ENCODE data around the gene MAN2A2.

Gene MAN2A2

GRCh38 chr15:90876512-90877170, 26.5 kb upstream of the MAN2A2 start:
- TF ChIP-seq CTCF (conservative IDR thresholded peaks at IDR 0.05): no peak
- H3K27ac ChIP-seq: no peak overlapping the region

DNA sequence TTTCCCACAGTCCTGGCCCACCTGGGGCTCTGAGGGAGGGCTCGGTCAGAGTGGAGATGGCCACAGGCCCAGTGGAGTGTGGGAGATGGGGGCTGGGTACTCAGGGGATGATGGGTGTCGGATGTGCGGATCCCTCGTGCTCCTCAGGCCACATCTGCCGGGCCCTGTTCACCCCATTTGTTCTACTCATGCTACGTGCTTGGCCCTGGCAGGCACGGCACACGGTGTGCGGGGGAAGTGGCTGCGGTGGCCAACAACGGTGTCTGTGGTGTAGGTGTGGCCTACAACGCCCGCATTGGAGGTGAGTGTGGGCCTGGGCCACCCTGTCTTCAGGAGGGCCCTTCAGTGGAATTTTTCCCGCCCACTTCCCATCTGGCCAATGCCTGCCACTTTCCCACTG, 25.8 kb upstream of the MAN2A2 start:
- no peak for TF ChIP-seq CTCF (conservative IDR thresholded peaks at IDR 0.05)
- H3K27ac ChIP-seq: no peak overlapping the region

GRCh38 chr15:90877996-90878395, 25.1 kb upstream of the MAN2A2 start:
- no peak for TF ChIP-seq CTCF (conservative IDR thresholded peaks at IDR 0.05)
- no peak overlapping the region for H3K27ac ChIP-seq

GRCh38 chr15:90878660-90879059, 24.4 kb upstream of the MAN2A2 start:
- no peak overlapping the region for H3K27ac ChIP-seq
- TF ChIP-seq CTCF (conservative IDR thresholded peaks at IDR 0.05): no peak

DNA sequence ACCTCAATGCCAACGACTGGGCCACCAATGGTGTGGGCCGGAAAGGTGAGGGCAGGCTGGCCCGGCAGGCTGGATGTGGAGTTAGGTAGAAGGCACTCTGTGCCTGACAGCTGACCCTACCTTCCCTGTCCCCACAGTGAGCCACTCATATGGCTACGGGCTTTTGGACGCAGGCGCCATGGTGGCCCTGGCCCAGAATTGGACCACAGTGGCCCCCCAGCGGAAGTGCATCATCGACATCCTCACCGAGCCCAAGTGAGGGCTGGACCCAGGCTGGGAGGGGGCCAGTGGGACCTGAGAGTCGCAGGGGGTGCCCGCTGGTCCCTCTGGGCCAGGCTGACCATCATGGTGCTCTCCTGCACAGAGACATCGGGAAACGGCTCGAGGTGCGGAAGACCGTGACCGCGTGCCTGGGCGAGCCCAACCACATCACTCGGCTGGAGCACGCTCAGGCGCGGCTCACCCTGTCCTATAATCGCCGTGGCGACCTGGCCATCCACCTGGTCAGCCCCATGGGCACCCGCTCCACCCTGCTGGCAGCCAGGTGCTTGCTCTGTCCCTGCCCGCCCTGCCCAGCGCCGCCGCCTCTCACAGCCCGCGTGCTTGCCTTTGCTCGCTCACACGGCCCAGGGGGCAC, 23.3 kb upstream of the MAN2A2 start:
- TF ChIP-seq CTCF (conservative IDR thresholded peaks at IDR 0.05): no peak
- H3K27ac ChIP-seq: no peak overlapping the region

DNA sequence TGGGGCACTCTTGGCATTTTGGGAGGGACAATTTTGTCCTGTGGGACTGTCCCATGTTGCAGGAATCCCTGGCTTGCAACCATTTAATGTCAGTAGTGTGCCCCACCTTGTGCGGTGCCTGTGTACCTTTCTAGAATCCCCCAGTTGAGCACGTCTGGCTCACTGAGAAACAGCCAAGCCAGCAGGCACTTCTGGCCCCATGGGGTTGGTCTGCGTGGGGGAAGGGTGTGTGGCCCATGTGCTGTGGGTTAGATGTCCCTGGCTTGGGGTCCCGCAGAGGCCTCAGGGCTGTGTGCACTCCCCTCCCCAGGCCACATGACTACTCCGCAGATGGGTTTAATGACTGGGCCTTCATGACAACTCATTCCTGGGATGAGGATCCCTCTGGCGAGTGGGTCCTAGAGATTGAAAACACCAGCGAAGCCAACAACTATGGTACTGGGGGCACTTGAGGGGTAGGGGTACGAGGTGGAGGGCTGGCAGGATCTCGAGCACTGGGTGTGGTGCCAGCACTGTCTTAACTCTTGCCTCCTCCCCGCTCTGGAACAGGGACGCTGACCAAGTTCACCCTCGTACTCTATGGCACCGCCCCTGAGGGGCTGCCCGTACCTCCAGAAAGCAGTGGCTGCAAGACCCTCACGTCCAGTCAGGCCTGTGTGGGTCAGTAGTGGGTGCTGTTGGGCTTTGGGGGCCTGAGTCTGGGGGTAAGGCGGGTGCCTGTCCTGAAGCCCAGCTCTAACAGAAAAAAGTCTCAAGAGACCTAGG, 22.5 kb upstream of the MAN2A2 start:
- TF ChIP-seq CTCF (conservative IDR thresholded peaks at IDR 0.05): no peak
- no peak overlapping the region for H3K27ac ChIP-seq

DNA sequence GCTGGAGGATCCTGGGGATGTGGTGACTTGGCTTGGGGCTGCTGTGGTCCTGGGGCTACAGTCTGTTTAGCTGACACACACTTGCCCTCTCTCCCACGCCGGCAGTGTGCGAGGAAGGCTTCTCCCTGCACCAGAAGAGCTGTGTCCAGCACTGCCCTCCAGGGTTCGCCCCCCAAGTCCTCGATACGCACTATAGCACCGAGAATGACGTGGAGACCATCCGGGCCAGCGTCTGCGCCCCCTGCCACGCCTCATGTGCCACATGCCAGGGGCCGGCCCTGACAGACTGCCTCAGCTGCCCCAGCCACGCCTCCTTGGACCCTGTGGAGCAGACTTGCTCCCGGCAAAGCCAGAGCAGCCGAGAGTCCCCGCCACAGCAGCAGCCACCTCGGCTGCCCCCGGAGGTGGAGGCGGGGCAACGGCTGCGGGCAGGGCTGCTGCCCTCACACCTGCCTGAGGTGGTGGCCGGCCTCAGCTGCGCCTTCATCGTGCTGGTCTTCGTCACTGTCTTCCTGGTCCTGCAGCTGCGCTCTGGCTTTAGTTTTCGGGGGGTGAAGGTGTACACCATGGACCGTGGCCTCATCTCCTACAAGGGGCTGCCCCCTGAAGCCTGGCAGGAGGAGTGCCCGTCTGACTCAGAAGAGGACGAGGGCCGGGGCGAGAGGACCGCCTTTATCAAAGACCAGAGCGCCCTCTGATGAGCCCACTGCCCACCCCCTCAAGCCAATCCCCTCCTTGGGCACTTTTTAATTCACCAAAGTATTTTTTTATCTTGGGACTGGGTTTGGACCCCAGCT, 21.7 kb upstream of the MAN2A2 start:
- TF ChIP-seq CTCF (conservative IDR thresholded peaks at IDR 0.05): no peak
- no peak overlapping the region for H3K27ac ChIP-seq

Measured in VCaP (cell line).